Choroid plexus epithelial cell (primary cell): ENCODE measurements around the gene RUNX2.

Experiments
- DNase-seq: peaks from one replicate; pipeline ENCODE4 v3.0.0-alpha.2; 2010; ENCODE audit warnings: low read depth
- H3K4me3 ChIP-seq: 2 replicates; pipeline ENCODE4 v1.5.1; 2011; ENCODE audit warnings: low read depth, mild to moderate bottlenecking, control low read depth, low read length, moderate library complexity
- TF ChIP-seq, protein P1 (sequence below): conservative IDR thresholded peaks from 2 replicates; pipeline ENCODE4 v1.5.1; 2011; ENCODE audit warnings: low read depth, mild to moderate bottlenecking, control low read depth, inconsistent platforms, low read length, moderate library complexity

Gene RUNX2

DNA sequence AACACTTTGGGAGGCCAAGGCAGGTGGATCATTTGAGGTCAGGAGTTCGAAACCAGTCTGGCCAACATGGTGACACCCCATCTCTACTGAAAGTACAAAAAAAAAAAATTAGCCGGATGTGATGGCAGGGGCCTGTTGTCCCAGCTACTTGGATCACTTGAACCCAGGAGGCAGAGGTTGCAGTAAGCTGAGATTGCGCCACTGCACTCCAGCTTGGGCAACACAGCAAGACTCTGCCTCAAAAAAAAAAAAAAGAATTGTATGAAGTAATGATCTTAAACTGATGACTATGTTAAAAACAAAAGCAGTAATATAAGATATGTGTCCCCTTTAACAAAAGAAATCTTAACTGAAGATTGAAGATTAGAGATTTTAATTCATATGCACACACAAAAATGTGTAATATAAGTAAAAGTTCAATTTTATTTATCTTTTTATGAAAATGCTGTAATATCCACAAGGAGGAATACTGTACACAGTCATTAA, 29.0 kb upstream of the RUNX2 start:
- no peak for DNase-seq
- no peak overlapping the region for H3K4me3 ChIP-seq
- TF ChIP-seq, protein P1, sequence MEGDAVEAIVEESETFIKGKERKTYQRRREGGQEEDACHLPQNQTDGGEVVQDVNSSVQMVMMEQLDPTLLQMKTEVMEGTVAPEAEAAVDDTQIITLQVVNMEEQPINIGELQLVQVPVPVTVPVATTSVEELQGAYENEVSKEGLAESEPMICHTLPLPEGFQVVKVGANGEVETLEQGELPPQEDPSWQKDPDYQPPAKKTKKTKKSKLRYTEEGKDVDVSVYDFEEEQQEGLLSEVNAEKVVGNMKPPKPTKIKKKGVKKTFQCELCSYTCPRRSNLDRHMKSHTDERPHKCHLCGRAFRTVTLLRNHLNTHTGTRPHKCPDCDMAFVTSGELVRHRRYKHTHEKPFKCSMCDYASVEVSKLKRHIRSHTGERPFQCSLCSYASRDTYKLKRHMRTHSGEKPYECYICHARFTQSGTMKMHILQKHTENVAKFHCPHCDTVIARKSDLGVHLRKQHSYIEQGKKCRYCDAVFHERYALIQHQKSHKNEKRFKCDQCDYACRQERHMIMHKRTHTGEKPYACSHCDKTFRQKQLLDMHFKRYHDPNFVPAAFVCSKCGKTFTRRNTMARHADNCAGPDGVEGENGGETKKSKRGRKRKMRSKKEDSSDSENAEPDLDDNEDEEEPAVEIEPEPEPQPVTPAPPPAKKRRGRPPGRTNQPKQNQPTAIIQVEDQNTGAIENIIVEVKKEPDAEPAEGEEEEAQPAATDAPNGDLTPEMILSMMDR, result no peak

DNA sequence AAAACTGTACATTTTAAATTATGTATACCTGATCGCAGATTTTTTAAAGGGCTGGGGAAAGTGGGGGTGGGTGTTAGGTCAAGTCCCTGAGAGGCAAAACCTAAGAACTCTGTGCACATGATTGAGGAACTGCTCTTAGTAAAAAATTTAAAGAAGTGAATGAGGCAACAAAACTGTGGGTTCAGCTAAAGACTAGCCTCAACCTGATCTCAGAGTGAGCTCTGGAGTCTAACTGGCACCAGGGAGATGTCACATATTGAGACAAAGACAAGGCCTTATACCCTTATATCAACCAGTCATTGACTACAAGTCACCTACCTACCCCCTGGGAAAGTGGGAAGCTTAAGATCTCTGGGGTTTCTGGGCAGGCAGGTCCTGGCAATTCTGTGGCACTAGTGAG, 27.4 kb upstream of the RUNX2 start:
- TF ChIP-seq, protein P1, result no peak
- DNase-seq, result no peak
- no peak overlapping the region for H3K4me3 ChIP-seq

DNA sequence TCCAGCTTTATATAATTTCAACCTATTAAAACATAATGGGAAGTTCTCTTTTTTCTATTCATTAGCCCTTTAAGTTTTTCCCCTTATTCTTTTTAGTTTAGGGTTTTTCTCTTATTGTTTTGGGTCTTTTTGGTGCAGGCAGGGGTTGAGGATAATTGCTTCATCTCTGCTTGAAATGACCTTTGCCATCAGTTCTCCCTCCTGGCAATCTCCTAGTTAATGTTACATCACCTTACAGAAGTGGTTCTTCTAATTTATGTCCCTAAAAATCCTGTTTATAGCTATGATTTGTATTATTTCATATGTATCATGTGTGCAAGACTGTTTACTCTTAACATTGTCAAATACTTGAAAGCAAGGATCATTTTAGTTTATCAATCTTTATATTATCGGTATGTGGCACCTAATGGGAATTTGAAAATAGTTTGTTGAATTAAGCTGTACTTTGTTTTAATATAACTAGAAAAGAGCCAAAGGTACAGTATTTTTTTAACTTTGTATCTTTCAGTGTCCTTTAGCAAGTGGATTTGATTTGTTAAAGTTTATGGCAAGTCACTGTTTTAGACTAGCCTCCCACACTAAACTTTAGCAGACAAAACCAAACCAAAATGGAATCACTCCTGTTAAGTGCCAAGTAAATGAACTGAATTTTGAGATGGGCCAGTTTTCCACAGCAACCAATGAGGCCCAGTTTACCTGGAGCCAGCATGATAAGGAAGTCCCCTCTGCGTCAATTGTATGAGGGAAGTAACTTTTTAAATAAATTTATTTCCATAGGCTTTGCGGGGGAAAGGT, 26.6 kb upstream of the RUNX2 start:
- TF ChIP-seq, protein P1, result no peak
- no peak for DNase-seq
- no peak overlapping the region for H3K4me3 ChIP-seq

DNA sequence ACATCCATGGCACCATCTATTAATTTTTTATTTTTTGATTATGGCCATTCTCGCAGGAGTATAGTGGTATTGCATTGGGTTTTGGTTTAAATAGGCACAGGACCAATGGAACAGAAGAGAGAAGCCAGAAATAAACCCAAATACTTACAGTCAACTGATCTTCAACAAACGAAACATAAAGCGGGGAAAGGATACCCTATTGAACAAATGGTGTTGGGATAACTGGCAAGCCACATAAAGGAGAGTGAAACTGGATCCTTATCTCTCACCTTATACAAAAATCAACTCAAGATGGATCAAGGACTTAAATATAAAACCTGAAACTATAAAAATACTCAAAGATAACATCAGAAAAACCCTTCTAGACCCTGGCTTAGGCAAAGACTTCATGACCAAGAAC, 25.3 kb upstream of the RUNX2 start:
- no peak overlapping the region for H3K4me3 ChIP-seq
- TF ChIP-seq, protein P1, result no peak
- no peak for DNase-seq

DNA sequence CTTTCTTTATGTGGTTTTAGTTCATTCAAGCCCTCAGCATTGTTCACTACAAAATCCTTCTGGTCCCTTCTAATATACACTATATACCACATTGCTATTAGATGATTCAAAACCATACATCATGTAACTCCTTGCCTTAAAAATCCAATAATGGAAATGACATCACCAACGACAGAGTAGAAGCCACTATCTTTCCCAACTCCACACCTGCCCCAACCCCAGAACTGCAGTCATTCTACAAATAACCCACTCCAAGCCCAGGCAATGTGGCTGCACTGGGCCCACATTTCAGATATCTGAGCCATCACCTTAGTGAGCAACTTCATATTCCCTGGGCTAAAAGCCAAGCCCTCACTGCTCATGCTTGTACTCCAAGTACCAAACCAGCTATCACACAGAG, 22.6 kb upstream of the RUNX2 start:
- H3K4me3 ChIP-seq, result no peak overlapping the region
- no peak for DNase-seq
- TF ChIP-seq, protein P1, result no peak

DNA sequence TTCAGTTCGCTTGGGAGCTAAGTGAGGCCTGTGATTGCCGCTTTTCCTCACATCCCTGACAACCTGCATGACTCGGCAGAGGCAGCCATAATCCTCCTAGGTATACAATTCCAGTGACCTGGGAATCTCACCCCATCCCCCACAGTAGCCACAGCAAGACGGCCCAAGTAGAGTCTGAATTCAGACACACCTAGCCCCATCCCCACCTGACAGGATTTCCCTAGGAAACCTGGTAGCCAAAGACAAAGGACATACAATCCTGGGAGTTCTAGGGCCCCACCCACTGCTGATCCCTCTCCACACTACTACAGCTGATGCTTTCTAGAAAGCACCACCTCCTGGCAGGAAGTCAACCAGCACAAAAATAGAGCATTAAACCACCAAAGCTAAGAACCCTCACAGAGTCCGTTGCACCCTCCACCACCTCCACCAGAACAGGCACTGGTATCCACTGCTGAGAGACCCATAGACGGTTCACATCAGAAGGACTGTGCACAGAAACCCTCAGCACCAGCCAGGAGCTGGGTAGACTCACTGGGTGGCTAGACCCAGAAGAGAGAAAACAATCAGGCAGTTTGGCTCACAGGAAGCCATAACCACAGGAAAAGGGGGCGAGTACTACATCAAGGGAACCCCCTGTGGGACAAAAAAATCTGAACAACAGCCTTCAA, 17.9 kb upstream of the RUNX2 start:
- TF ChIP-seq, protein P1, result no peak
- no peak for DNase-seq
- H3K4me3 ChIP-seq, result no peak overlapping the region

DNA sequence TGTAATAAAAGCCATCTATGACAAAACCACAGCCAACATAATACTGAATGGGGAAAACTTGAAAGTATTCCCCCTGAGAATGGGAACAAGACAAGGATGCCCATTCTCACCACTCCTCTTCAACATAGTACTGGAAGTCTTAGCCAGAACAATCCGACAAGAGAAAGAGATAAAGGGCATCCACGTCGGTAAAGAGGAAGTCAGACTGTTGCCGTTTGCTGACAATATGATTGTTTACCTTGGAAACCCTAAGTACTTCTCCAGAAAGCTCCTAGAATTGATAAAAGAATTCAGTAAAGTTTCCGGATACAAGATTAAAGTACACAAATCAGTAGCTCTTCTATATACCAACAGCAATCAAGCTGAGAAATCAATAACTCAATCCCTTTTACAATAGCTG, 14.0 kb upstream of the RUNX2 start:
- no peak for DNase-seq
- TF ChIP-seq, protein P1, result no peak
- no peak overlapping the region for H3K4me3 ChIP-seq
